Measurements from ENCODE around the gene CST5. TPM values are rescaled to one million over a fixed set of nuclear protein-coding genes. Genes with fewer than 3 reads are reported as not detected.

The CST5 gene
- polyA plus RNA-seq, 3 donors = not detected

DNA sequence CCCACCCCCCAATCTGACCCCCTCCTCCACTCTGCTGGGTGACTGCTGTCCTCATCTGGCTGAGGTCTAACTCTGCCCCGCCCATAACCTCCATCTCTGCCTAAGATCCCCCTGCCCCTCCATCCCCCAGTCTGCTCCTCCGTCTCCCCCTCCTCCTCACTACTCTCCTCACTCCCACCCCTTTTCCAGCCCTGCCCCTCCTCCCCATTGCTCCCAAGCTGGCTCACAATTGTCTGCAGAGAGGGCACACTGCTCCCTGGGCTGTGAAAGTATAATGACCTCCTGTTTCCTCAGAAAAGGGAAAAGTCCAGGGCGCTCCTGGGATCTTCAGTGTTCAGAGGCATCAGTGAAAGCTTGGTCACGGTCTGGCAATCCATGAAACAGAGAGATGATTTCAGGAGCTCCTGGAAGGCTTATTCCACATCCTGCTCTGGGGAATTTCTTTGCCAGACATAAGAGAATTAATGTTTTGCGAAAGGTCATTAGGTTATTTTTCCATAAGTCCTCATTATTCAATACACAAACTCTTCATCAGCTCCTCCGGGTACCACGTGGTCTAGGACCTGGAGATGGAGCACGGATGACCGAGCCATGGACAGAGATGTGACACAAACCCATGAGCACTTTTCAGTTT, 21.5 kb downstream of the CST5 start:
- no peak overlapping the region for H3K27ac Mint-ChIP-seq
- H3K4me2 ChIP-seq (replicated peaks; ENCODE audit: extremely low read depth, low read length, poor library complexity, severe bottlenecking) = no peak overlapping the region
- no peak for DNase-seq
- no peak overlapping the region for H3K27ac ChIP-seq (ENCODE audit: low read depth in 1 of 2, low read length in 2 of 2)
- no peaks in the 10 kb centered on the region for H4K20me1 ChIP-seq (ENCODE audit: insufficient read depth, low read length)
- TF ChIP-seq, protein P1, sequence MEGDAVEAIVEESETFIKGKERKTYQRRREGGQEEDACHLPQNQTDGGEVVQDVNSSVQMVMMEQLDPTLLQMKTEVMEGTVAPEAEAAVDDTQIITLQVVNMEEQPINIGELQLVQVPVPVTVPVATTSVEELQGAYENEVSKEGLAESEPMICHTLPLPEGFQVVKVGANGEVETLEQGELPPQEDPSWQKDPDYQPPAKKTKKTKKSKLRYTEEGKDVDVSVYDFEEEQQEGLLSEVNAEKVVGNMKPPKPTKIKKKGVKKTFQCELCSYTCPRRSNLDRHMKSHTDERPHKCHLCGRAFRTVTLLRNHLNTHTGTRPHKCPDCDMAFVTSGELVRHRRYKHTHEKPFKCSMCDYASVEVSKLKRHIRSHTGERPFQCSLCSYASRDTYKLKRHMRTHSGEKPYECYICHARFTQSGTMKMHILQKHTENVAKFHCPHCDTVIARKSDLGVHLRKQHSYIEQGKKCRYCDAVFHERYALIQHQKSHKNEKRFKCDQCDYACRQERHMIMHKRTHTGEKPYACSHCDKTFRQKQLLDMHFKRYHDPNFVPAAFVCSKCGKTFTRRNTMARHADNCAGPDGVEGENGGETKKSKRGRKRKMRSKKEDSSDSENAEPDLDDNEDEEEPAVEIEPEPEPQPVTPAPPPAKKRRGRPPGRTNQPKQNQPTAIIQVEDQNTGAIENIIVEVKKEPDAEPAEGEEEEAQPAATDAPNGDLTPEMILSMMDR (IDR thresholded peaks at IDR 0.05) = no peak
- no peaks in the 10 kb centered on the region for H3K9me3 Mint-ChIP-seq
- intact Hi-C loops (cut with micrococcal nuclease) = no loop called here
- H3K9me3 ChIP-seq (replicated peaks in 1 of 2; ENCODE audit: control insufficient read depth in 1 of 2, insufficient read depth in 1 of 2, low read length in 2 of 2) = no peaks in the 10 kb centered on the region
- H3K27me3 Mint-ChIP-seq (ENCODE audit: low read depth in 3 of 3) = peaks cover 0 to 5% (median 3%) of the 10 kb centered on the region in 3 donors
- H3K27me3 ChIP-seq (ENCODE audit: control insufficient read depth in 2 of 2, insufficient read depth in 2 of 2, low read length in 2 of 2) = no peaks in the 10 kb centered on the region
- H3K4me3 ChIP-seq (replicated peaks in 1 of 3; ENCODE audit: low read depth in 2 of 3, low read length in 3 of 3) = no peak overlapping the region
- H3K36me3 Mint-ChIP-seq = no peaks in the 10 kb centered on the region
- H3K79me2 ChIP-seq (ENCODE audit: insufficient read depth, low read length) = no peaks in the 10 kb centered on the region
- 70% methylated on average over 3 of the region's 9 CpGs for WGBS (ENCODE audit: insufficient coverage)
- H3K4me1 ChIP-seq (ENCODE audit: control insufficient read depth in 1 of 2, insufficient read depth in 2 of 2, low read length in 2 of 2) = no peaks in the 10 kb centered on the region
- H2AFZ ChIP-seq (ENCODE audit: insufficient read depth, low read depth, low read length, poor library complexity, severe bottlenecking) = no peak overlapping the region
- H3K4me3 Mint-ChIP-seq = no peak overlapping the region
- no peaks in the 10 kb centered on the region for H3K36me3 ChIP-seq (replicated peaks in 1 of 2; ENCODE audit: control insufficient read depth in 1 of 2, insufficient read depth in 2 of 2, low read length in 2 of 2)
- no peak overlapping the region for H3K9ac ChIP-seq (ENCODE audit: insufficient read depth, low read length, poor library complexity, severe bottlenecking)
- no peaks in the 10 kb centered on the region for H3K4me1 Mint-ChIP-seq

DNA sequence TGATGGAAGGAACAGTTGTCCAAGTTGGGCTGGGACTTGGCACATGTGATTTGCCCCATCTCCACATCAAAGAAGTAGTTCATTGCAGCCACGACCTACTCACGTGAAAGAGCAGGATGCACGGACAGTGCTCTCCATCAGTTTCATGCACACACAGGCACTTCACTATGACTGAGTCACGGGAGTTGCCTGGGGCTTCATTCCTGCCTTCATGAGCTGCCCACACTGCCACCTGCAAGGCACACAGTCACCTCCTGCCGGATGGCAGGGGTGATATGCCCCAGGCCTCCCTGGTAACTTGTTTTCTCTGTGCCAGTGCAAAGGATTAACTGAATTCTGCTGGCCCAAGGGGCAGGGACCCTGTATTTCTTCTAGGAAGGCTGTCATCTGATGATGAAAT, 22.8 kb downstream of the CST5 start:
- DNase-seq = no peak
- no peak overlapping the region for H3K4me2 ChIP-seq (replicated peaks; ENCODE audit: extremely low read depth, low read length, poor library complexity, severe bottlenecking)
- H4K20me1 ChIP-seq (ENCODE audit: insufficient read depth, low read length) = no peaks in the 10 kb centered on the region
- Mint-ChIP-seq H3K4me3 (no peak overlapping the region), H3K36me3 (no peaks in the 10 kb centered on the region), H3K4me1 (no peaks in the 10 kb centered on the region), H3K9me3 (no peaks in the 10 kb centered on the region), H3K27me3 (ENCODE audit: low read depth in 3 of 3) (peaks cover 0 to 5% (median 3%) of the 10 kb centered on the region in 3 donors), H3K27ac (peak overlapping the region in 1 of 7 donors; percentile 23)
- H3K4me1 ChIP-seq (ENCODE audit: control insufficient read depth in 1 of 2, insufficient read depth in 2 of 2, low read length in 2 of 2) = no peaks in the 10 kb centered on the region
- no peaks in the 10 kb centered on the region for H3K9me3 ChIP-seq (replicated peaks in 1 of 2; ENCODE audit: control insufficient read depth in 1 of 2, insufficient read depth in 1 of 2, low read length in 2 of 2)
- no peaks in the 10 kb centered on the region for H3K36me3 ChIP-seq (replicated peaks in 1 of 2; ENCODE audit: control insufficient read depth in 1 of 2, insufficient read depth in 2 of 2, low read length in 2 of 2)
- H3K9ac ChIP-seq (ENCODE audit: insufficient read depth, low read length, poor library complexity, severe bottlenecking) = no peak overlapping the region
- 100% methylated on average over 3 of the region's 5 CpGs for WGBS (ENCODE audit: insufficient coverage)
- no peak overlapping the region for H2AFZ ChIP-seq (ENCODE audit: insufficient read depth, low read depth, low read length, poor library complexity, severe bottlenecking)
- no peaks in the 10 kb centered on the region for H3K27me3 ChIP-seq (ENCODE audit: control insufficient read depth in 2 of 2, insufficient read depth in 2 of 2, low read length in 2 of 2)
- no peak overlapping the region for H3K4me3 ChIP-seq (replicated peaks in 1 of 3; ENCODE audit: low read depth in 2 of 3, low read length in 3 of 3)
- TF ChIP-seq, protein P1 (IDR thresholded peaks at IDR 0.05) = no peak
- intact Hi-C loops (cut with micrococcal nuclease) = no loop called here
- H3K79me2 ChIP-seq (ENCODE audit: insufficient read depth, low read length) = no peaks in the 10 kb centered on the region
- H3K27ac ChIP-seq (ENCODE audit: low read depth in 1 of 2, low read length in 2 of 2) = no peak overlapping the region
